Choroid plexus epithelial cell (primary cell): ENCODE results near the gene TMEM248.
"Not testable (repeated sequence)": the region's sequence is repeated elsewhere in the genome, so short reads cannot be mapped to it uniquely, and the experiment has no call there.

ENCODE experiments used
- DNase-seq: peaks from one replicate; pipeline ENCODE4 v3.0.0-alpha.2; 2010; ENCODE audit warnings: low read depth
- H3K4me3 ChIP-seq: 2 replicates; pipeline ENCODE4 v1.5.1; 2011; ENCODE audit warnings: low read depth, mild to moderate bottlenecking, control low read depth, low read length, moderate library complexity
- TF ChIP-seq, protein P1 (sequence below): conservative IDR thresholded peaks from 2 replicates; pipeline ENCODE4 v1.5.1; 2011; ENCODE audit warnings: low read depth, mild to moderate bottlenecking, control low read depth, inconsistent platforms, low read length, moderate library complexity

The TMEM248 gene

DNA sequence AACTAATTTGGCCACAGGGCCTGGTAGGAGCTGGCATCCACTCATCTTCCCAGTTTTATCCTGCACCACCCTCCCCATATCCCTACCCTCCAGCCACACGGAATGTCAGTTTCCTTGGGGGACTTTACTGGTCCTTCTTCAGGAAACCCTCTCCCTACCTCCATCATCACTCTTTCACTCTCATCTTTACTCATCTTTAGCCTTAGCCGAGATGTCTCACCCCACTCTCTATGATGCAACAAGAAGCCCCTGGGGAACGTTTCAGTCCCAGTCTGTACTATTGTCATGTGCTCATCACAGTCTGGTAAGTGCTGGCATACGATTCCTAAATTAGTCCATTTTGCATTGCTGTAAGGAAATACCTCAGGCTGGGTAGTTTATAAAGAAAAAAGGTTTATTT is 34.9 kb upstream of the TMEM248 start:
- no peak overlapping the region for H3K4me3 ChIP-seq
- TF ChIP-seq, protein P1, sequence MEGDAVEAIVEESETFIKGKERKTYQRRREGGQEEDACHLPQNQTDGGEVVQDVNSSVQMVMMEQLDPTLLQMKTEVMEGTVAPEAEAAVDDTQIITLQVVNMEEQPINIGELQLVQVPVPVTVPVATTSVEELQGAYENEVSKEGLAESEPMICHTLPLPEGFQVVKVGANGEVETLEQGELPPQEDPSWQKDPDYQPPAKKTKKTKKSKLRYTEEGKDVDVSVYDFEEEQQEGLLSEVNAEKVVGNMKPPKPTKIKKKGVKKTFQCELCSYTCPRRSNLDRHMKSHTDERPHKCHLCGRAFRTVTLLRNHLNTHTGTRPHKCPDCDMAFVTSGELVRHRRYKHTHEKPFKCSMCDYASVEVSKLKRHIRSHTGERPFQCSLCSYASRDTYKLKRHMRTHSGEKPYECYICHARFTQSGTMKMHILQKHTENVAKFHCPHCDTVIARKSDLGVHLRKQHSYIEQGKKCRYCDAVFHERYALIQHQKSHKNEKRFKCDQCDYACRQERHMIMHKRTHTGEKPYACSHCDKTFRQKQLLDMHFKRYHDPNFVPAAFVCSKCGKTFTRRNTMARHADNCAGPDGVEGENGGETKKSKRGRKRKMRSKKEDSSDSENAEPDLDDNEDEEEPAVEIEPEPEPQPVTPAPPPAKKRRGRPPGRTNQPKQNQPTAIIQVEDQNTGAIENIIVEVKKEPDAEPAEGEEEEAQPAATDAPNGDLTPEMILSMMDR: no peak
- DNase-seq: no peak

DNA sequence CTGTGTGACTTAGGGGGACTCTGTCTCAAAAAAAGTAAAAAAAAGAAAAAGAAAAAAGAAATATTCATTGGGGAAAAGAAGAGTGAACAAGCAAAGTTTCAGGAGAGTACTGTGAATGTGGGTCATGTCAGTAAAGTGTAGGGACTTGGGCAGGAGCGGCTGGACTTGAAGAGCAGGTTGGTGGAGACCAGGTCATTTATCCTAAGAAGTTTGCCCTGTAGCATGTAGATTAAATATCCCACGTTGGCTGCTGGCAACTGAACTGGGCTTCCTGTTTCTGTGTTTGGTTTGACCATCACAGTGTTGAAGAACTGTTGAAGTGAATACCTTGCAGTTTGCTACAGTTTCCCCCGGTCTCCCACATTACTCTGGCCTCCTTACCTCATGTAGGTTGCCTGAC is 32.8 kb upstream of the TMEM248 start:
- DNase-seq, H3K4me3 ChIP-seq: not testable (repeated sequence)

DNA sequence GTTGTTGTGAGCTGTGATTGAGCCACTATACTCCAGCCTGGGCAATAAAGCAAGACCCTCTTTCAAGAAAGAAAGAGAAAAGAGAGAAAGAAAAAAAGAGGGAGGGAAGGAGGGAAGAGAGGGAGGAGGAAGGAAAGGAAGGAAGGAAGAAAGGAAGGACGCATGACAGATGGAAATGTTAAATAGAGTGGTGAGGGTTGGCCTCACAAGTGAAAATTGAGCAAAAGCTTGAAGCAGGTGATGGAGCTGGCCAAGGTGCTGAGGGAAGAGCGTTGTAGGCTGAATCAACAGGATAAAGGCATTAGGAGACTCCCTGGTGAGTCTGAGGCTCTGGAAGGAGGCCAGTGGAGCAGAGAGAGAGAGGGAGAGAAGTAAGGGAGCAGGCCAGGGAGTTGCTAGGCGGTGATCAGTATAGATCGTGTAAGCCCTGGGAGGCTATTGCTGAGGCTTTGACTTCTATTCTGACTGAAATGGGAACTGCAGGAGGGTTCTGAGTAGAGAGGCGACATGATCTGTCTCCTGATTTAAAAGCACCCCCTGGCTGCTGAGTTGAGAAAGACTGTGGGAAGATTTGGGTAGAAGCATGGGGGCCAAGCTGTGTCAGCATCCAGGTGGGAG is 26.5 kb upstream of the TMEM248 start:
- H3K4me3 ChIP-seq: no peak overlapping the region
- TF ChIP-seq, protein P1: peak; percentile 24
- DNase-seq: peak; percentile 79

DNA sequence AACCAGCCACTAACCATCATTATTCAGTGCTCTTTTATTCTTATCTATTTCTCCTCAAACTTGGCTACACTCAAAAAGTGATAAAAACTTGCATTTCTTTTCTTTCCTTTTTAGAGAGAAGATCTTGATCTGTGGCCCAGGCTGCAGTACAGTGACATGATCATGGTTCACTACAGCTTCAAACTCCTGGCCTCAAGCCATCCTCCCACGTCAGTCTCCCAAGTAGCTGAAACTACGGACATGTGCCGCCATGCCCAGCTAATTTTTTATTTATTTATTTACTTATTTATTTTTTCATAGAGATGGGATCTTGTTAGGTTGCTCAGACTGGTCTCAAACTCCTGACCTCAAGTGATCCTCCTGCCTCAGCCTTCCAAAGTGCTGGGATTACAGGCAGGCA is 24.6 kb upstream of the TMEM248 start:
- no peak for DNase-seq
- H3K4me3 ChIP-seq: no peak overlapping the region
- TF ChIP-seq, protein P1: no peak

DNA sequence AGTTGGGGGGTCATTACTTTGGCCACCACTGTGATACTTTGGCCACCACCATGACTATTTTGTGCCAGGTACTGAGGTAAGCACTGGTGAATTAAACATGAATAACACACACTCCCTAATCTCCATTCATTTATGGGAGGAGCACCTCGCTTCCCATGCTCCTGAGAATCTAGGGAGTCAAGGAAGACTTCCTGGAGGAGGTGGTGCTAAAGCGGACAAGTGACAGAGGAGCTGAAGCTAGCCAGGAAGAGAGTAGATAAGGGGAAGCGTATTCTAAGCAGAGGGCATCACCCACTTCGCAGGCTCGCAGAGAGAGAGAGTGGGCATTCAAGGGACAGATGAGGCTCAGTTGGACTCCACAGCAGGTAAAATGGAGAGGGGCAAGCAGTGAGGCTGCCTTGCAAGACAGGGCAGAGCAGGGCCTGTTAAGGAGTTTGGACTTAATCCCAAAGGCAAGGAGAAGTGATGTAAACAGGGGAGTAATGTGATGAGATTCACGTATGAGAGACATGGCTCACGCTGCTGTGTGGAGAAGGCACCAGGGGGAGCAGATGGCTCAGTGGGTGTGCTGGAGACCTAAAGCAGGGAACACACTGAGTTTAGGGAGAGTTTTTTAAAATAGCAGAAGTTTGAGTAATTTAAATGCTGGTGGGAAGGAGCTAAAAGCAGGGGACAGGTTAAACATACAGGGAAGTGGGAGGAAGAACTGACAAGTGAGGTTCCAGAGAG is 21.3 kb upstream of the TMEM248 start:
- no peak for DNase-seq
- TF ChIP-seq, protein P1: peak; percentile 8

DNA sequence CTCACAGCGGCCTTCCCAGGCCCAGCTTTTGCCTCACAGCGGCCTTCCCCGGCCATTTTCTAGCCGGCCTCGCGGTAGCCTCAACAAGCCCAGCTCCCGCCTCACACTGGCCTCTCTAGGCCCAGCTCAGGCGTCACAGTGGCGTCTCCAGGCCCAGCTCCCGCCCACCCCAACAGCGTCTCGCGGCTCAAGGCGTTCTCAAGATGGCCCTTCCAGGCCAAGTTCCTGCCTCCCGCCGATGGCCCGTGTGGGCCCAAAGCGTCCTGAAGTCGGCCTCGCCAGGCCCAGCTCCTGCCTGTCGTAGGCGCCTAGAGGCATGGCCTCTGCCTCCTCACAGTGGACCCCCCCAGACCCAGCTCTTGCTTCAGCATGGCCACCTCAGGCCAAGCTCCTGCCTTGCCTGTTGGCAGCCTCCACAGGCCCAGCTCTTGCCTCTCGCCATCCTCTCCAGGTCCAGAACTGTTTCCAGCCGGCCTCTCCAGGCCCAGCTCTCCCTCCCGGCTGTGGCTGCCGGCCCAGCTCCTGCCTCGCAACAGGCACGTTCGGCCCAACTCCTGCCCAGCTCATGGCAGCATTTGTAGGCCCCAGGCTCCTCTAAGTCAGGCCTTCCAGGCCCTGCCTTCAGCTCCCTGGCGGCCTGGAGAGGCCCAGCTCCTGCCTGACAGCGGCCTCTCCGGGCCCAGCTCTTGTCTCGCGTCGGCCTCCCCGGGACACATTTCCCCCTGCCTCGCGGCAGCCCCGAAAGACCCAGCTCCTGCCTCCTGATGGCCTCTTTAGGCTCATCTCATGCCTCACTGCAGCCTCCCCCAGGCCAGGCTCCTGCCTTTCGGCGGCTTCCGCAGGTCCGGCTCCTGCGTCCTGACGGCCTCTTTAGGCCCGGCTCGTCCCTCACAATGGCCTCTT is 18.8 kb upstream of the TMEM248 start:
- TF ChIP-seq, protein P1: no peak
- DNase-seq: no peak
- no peak overlapping the region for H3K4me3 ChIP-seq

More for the DNA sequence above, 21.3 kb upstream of the TMEM248 start:
- no peak overlapping the region for H3K4me3 ChIP-seq

DNA sequence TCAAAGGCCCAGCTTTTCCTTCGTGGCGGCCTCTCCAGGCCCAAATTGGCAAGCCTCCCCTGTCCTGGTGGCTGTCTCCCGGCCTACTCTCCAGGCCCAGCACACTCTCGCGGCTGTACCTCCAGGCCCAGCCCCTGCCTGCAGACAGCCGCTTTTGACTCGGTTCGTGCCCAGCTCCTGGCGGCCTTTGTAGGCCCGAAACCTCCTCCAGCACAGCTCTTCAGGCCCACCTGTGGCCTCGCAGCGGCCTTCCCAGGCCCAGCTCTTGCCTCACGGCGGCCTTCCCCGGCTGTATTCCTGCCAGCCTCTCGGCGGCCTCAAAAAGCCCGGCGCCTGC is 18.2 kb upstream of the TMEM248 start:
- no peak overlapping the region for H3K4me3 ChIP-seq
- DNase-seq: no peak
- TF ChIP-seq, protein P1: no peak
